HG03432 (cell line): ENCODE measurements around the gene IL12RB1.

ENCODE experiments used
- ATAC-seq: cut with Tn5 transposase; IDR thresholded peaks from one replicate; pipeline ENCODE4 v1.9.1; 2021; ENCODE audit warnings: mild to moderate bottlenecking, moderate library complexity; ENCODE audit not compliant: unreplicated experiment

Gene IL12RB1

DNA sequence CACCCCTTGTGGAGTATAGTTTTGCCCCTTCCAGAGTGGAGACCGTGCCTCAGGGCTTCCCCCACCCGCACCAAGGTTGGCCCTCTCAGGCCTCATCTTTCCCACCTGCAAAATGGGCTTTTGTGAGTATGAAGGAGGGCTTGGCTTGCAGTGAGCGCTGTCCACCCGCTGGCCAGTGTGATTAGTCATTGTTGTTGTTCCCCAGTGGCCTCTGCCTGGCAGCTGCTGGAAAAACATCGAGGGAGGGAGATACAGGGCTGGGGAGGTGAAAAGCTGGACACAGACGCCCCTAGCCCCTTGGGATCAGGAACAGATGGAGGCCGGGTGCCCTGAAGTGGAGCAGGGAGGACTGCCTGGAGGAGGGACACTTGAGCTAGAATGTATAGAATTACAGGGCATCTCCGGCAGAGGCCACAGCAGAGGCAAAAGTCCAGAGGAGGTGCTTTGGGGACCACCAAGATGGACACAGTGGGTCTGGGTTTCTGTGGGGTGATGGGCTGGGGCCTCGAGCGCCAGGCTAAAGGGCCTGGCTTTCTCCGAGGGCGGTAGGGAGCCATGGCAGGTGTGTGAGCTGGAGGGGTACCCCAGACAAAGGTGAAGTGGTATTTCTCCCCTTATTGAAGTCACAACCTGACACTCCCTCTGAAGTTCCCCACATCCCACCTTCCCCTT is 3.9 kb upstream of the IL12RB1 start:
- no peak for ATAC-seq

DNA sequence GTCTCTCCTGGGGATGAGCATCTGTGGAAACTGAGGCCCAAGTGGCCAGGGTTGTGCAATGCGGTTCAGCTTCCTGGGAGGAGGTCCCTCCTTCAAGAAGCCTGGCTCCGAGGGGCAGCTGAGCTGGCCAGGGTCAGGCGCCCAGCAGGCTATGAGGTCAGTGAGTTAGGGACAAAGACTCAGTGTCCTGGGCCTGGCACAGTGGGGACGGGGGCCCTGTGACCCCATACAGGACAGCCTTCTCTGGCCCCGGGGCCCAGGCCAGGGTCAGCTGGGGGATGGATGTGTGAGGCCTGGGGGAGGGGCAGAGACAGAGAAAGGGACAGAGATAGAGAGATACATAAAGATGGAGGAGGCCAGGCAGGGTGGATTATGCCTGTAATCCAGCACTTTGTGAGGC is 3.0 kb upstream of the IL12RB1 start:
- ATAC-seq, result no peak

DNA sequence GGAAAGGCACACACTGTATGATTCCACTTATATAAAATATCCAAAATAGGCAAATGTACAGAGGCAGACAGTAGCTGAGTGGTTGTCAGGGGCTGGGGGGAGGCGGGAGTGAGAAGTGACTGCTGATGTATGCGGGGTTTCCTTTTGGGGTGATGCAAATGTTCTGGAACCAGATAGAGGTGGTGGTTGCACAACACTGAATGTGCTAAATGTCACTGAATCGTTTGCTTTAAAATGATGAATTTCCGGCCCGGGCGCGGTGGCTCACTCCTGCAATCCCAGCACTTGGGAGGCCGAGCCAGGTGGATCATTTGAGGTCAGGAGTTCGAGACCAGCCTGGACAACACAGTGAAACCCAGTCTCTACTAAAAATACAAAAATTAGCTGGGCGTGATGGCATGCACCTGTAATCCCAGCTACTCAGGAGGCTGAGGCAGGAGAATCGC is 2.4 kb upstream of the IL12RB1 start:
- peak; percentile 43 for ATAC-seq

GRCh38 chr19:18085702-18086457 is 854 bp downstream of the IL12RB1 start:
- no peak for ATAC-seq

GRCh38 chr19:18083929-18084684 is 2.6 kb downstream of the IL12RB1 start:
- ATAC-seq, result no peak

GRCh38 chr19:18074192-18074591 is 12.5 kb downstream of the IL12RB1 start:
- no peak for ATAC-seq

DNA sequence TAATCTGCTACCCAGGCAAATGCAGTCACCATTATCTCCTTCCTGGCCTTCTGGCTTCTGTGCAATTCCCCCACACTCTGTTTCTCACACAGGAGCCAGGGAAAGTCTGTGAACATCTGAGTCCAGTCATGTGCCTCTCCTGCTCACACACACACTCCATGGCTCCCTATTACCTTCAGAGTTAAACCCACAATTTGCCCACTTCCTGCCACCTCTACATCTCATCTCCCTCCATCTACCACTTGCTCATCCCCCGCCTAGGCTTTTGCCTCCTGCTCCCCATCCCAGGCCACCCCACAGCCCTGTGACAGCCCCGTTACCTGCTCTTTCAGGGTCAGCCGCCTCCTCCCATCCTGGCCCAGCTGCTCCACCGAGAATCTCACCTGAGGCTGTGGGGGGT is 13.5 kb downstream of the IL12RB1 start:
- ATAC-seq, result no peak

- no peak for ATAC-seq
Observed at GRCh38 chr19:18072335-18072734, 14.4 kb downstream of the IL12RB1 start.

DNA sequence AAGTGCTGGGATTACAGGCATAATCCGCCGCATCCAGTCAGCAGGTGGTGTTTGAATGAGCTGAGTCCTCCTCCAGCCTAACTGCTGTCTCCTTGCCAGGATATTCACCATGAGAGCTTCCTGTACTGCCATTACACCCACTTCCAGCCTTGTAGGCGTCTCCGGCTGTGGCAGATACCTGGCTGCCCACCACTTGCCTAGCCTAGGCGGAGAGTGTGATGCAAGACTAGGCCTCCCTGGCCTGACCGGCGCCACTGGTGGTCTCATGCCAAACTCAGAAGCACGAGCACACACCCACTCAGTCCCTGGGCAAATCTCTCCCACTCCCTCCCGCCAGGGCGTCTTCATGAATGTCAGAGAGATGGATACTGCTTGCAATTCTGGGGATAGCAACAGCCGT is 16.6 kb downstream of the IL12RB1 start:
- ATAC-seq, result no peak

DNA sequence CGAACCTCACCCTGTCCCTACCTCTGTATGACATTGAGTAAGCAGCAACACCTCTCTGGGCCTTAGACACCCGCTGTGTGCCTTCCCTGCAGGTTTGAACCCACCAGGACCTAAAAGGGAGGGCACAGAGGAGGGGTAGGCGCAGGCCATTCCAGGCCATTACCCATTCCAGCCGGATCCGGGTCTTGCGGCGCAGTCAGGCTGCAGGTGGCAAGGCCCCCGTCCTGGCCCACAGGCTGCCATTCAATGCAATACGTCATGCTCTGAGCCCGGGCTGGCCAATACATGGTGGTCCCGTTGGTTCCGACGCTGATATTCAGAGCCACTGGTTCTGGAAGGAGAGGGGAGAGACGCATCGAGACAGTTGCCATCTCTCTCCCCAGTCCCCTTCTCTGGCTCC is 17.4 kb downstream of the IL12RB1 start:
- no peak for ATAC-seq

DNA sequence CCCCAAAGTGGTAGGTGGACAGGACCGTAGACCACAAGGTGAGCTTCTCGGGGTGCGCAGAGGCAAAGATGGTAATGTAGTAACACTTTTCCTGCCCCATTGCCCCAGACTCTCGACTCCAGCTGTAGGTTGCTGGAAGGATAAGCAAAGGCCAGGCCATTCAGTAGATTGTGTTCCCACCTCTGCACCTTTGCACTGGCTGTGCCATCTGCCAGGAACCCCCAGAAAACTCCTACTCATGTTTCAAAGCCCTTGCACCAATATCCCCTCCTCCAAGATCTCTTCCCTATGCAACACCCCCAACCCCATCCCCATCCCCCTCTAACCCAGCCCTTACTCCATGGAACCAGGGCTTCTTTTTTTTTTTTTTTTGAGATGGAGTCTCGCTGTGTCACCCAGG is 18.3 kb downstream of the IL12RB1 start:
- no peak for ATAC-seq

- no peak for ATAC-seq
Observed at GRCh38 chr19:18065173-18065495, 21.6 kb downstream of the IL12RB1 start.

DNA sequence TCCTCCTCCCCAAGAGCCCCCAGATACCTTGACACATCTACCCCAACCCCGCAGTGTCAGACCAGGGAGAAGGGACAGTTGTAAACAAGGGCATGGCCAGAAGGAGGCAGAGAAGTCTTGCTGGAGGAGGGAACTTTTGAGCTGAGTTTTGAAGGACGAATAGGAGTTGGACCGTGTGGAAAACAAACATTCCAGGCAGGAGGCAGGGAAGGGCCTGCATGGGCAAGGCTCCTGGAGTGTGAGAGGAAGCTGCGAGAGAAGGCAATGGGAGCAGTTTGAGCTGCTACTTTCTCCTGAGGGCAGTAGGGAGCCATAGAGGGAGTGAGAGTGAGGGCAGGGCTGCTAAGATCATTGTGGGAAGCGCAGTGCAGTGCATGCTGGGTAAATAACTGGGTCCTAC is 23.3 kb downstream of the IL12RB1 start:
- ATAC-seq, result no peak

GRCh38 chr19:18062028-18062427 is 24.7 kb downstream of the IL12RB1 start:
- ATAC-seq, result no peak

DNA sequence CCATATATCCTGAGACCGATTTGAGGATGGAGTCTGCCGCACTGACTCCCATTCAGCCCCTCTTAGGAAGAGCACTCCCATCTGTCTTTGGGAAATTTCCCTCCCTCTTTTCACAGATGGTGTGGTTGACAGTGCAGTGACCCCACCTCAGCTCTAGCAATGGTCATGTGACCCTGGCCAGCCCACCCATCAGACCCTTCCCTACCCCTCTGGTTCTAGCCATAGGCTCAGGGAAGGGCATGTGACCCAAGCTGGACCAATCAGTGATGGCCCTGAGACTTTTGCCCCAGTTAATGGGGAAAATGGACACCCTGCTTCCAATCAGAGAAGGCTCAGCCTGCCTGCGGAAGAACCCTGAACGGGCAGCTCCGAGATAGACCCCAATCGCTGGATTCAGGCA is 26.3 kb downstream of the IL12RB1 start:
- no peak for ATAC-seq

GRCh38 chr19:18059902-18060301 is 26.8 kb downstream of the IL12RB1 start:
- no peak for ATAC-seq

DNA sequence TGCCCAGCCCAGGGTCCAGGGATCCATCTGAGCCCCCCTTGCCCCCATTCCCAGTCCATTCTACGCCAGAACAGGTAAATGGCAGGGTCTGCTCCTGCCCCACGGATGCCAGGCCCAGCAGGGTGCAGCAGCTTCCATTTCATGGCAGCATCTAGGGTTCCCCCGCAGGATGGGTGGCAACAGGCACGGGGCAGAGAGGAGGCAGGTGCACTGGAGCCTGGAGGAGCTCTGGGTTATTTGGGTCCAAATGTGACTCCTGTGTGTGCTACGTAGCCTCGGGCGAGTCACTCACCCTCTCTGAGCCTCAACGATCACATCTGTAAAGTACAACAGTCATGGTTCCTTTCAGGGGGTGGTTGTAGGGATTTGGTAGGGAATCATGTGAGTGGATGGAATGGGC is 27.4 kb downstream of the IL12RB1 start:
- no peak for ATAC-seq

GRCh38 chr19:18058208-18059009 is 28.3 kb downstream of the IL12RB1 start:
- no peak for ATAC-seq

GRCh38 chr19:18057557-18057956 is 29.2 kb downstream of the IL12RB1 start:
- no peak for ATAC-seq

- ATAC-seq, result no peak
Observed at GRCh38 chr19:18055967-18056366, 30.8 kb downstream of the IL12RB1 start.

GRCh38 chr19:18053576-18054219 is 33.0 kb downstream of the IL12RB1 start:
- no peak for ATAC-seq
